ENCODE measurements around the gene HSPA2.

HSPA2 gene

GRCh38 chr14:64540208-64541202 is at the start of gene HSPA2:
Gene HSPA2 (plus strand): TSS chr14:64540741. CDS start chr14:64540850, 109 bp downstream.
- Histone ChIP-seq H3K4me3 (peak within 1 kb of the TSS; percentile 36 to 66 (median 53)), H3K27ac (peak within 1 kb of the TSS; percentile 45 to 94 (median 83))

GRCh38 chr14:64491637-64492036 is 48.9 kb upstream of the HSPA2 start:
- H3K27ac ChIP-seq: no peak overlapping the region

GRCh38 chr14:64493455-64493854 is 47.1 kb upstream of the HSPA2 start:
- Histone ChIP-seq H3K27ac (no peak overlapping the region), H3K4me3 (no peak overlapping the region)

More at GRCh38 chr14:64491637-64492036, 48.9 kb upstream of the HSPA2 start:
- H3K4me3 ChIP-seq: no peak overlapping the region

GRCh38 chr14:64495252-64495651 is 45.3 kb upstream of the HSPA2 start:
- no peak overlapping the region for H3K4me3 ChIP-seq
- H3K27ac ChIP-seq: no peak overlapping the region

- Histone ChIP-seq H3K4me3 (no peak overlapping the region), H3K27ac (peak overlapping the region in 1 of 21 experiments; percentile 12)
These were observed 43.8 kb upstream of the HSPA2 start for GRCh38 chr14:64496764-64497163.

GRCh38 chr14:64500088-64500487 is 40.5 kb upstream of the HSPA2 start:
- peak overlapping the region in 4 of 21 experiments; percentile 14 to 100 (median 63) for H3K27ac ChIP-seq

GRCh38 chr14:64501411-64502171 is 39.0 kb upstream of the HSPA2 start:
- Histone ChIP-seq H3K27ac (peak overlapping the region; percentile 16 to 100 (median 99)), H3K4me3 (peak overlapping the region in 5 of 7 experiments; percentile 65 to 99 (median 86))

More at GRCh38 chr14:64500088-64500487, 40.5 kb upstream of the HSPA2 start:
- no peak overlapping the region for H3K4me3 ChIP-seq

GRCh38 chr14:64502456-64502855 is 38.1 kb upstream of the HSPA2 start:
- H3K27ac ChIP-seq: peak overlapping the region in 20 of 21 experiments; percentile 31 to 100 (median 99)

GRCh38 chr14:64502887-64503433 is 37.6 kb upstream of the HSPA2 start:
- H3K27ac ChIP-seq: peak overlapping the region; percentile 91 to 100 (median 99)
- H3K4me3 ChIP-seq: peak overlapping the region; percentile 65 to 99 (median 86)

More at GRCh38 chr14:64502456-64502855, 38.1 kb upstream of the HSPA2 start:
- H3K4me3 ChIP-seq: peak overlapping the region; percentile 65 to 99 (median 86)

GRCh38 chr14:64503434-64504309 is 36.9 kb upstream of the HSPA2 start, which contains the start of gene ZBTB25:
Gene ZBTB25 (minus strand): TSS chr14:64503838. CDS start chr14:64490533, 13,305 bp downstream.
- H3K4me3 ChIP-seq: peak within 1 kb of the TSS; percentile 65 to 99 (median 86)
- peak within 1 kb of the TSS; percentile 91 to 100 (median 99) for H3K27ac ChIP-seq

GRCh38 chr14:64504310-64504896 is 36.1 kb upstream of the HSPA2 start, which contains the start of gene ZBTB1:
Gene ZBTB1 (plus strand): TSS chr14:64504770. CDS start chr14:64521505, 16,735 bp downstream.
- Histone ChIP-seq H3K4me3 (peak within 1 kb of the TSS; percentile 65 to 99 (median 86)), H3K27ac (peak within 1 kb of the TSS; percentile 91 to 100 (median 99))

GRCh38 chr14:64504897-64505794 is 35.4 kb upstream of the HSPA2 start:
- Histone ChIP-seq H3K4me3 (peak overlapping the region; percentile 65 to 99 (median 86)), H3K27ac (peak overlapping the region; percentile 91 to 100 (median 99))

GRCh38 chr14:64506721-64507120 is 33.8 kb upstream of the HSPA2 start:
- H3K27ac ChIP-seq: peak overlapping the region in 15 of 21 experiments; percentile 92 to 100 (median 99)
- H3K4me3 ChIP-seq: peak overlapping the region in 6 of 7 experiments; percentile 65 to 99 (median 87)

GRCh38 chr14:64507376-64508156 is 33.0 kb upstream of the HSPA2 start:
- Histone ChIP-seq H3K27ac (peak overlapping the region in 9 of 21 experiments; percentile 3 to 100 (median 99)), H3K4me3 (peak overlapping the region in 2 of 7 experiments; percentile 88)

- no peak overlapping the region for H3K4me3 ChIP-seq
- H3K27ac ChIP-seq: peak overlapping the region in 5 of 21 experiments; percentile 9 to 100 (median 99)
These were observed 32.2 kb upstream of the HSPA2 start for GRCh38 chr14:64508215-64508776.

- H3K4me3 ChIP-seq: no peak overlapping the region
- H3K27ac ChIP-seq: peak overlapping the region in 3 of 21 experiments; percentile 9 to 56 (median 9)
These were observed 31.5 kb upstream of the HSPA2 start for GRCh38 chr14:64509036-64509435.
